Measurements from ENCODE around the gene AAK1.

The AAK1 gene

DNA sequence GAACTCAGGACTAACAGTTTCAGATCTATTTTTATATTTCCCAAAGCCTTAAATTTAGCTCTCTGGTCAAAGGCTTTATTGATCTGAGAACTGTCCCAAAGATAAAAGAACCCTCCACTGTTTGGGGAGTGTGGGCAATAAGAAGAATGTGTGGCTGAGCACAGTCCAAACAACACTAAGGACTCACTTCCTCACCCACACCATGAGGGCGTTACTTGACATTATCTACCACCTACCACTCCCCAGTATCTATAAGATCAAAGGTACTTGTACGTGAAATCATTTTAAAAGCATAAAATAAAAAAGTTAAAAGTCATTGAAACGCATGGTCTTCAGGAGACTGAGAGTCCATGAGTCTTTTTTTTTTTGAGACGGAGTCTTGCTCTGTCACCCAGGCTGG is 151.7 kb downstream of the AAK1 start:
- no peak for DNase-seq (ENCODE audit: low read depth)

DNA sequence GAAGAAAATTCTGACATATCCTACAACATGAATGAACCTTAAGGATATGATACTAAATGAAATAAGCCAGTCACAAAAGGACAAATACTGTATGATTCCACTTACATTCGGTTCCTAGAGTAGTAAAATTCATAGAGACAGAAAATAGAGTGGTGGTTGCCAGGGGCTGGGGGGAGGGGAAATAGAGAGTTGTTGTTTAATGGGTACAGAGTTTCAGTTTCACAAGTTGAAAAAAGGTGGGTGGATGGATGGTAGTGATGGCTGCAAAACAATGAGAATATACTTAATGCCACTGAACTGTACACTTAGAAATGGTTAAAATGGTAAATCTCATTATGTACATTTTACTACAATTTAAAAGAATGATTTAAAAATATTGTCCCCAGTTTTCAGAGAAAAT is 153.1 kb downstream of the AAK1 start:
- DNase-seq (ENCODE audit: low read depth) = no peak

DNA sequence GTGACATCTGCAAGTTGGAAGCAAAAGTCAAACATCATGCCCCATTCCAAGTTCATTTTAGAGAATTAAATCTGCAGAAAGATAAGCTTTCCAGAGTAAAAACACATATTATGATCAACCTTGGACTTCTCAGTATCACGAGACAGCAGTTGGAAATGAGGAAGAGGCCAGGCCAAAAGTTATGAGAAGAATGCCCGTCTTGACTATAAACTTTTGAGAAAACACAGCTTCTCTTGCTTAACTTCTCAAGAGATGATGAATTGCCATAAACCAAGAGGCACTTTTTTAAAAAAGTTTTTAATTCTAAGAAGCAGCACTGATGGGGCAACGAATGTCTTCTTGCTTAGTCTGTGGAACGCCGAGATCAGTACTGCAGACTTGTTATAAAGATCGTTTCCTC is 153.7 kb downstream of the AAK1 start:
- DNase-seq (ENCODE audit: low read depth) = no peak

DNA sequence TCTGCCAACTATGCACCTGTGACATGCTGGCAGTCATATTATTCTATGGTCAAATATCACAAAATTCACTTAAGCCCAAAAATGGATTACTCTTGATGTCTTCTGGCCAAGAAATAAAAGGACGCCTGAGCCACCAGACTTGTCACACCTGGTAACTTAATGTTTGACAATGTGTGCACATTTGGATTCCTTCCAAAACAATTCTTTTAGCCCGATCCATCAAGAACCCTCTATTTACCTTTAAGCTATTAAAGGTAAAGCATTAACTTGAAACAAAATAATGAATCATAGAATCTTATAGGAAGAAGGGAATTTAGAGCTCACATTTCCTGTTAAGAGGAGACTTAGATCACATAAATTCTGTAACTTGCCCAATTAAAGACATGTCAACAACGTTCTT is 159.8 kb downstream of the AAK1 start:
- no peak for DNase-seq (ENCODE audit: low read depth)

DNA sequence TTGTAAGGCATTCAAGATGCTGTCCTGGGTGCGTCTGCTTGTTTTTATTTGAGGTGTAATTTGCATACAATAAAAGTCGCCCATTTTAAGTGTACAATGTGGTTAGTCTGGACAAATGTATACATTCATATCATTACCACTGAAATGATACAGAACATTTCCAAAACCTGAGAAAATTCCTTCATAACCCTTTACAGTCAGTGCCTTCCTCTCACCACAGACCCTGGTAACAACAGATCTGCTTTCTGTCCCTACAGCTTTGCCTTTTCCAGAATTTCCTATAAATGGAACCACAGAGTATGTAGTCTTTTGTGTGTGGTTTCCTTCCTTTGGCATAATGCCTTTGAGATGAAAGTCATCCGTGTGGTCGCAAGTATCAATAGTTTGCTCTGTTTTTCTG is 160.5 kb downstream of the AAK1 start:
- no peak for DNase-seq (ENCODE audit: low read depth)

GRCh38 chr2:69482471-69482870 is 161.1 kb downstream of the AAK1 start:
- no peak for DNase-seq (ENCODE audit: low read depth)

DNA sequence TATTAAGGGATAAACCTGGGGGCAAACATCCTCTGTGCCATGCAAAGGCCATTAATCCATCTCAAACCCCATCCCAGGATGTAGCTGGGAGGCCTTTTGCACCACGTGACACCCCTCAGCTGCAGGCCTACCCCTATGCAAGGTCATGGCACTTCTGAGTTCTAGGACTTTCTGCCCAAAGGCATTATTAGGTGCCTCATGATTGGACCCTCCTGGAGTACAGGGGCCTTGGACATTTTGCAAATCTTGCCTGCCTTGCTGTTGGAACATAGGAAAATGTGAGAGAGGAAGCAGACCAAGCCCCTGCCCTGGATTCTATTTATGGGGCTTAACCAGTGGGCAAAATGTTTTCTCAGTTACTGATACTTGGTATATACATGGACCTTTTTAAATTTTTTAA is 162.1 kb downstream of the AAK1 start:
- DNase-seq (ENCODE audit: low read depth) = no peak

GRCh38 chr2:69477627-69478026 is 165.9 kb downstream of the AAK1 start:
- DNase-seq (ENCODE audit: low read depth) = no peak

DNA sequence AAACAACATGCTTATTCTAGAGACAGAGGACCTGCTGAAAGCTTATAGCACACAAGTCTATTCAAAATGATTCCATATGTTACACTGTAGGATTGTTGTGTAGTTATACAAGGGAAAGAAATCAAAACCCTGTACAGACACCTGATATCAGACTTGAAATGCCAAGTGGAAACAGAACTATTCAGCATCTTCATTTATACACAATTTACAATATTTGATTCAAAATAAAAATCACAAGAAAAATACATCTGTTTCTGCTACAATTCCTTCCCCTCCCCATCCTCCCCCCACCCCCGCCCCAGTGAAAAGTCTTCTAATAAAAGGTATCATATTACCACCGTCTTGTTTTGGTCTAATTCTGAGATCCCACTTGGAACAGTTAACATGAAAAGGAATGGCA is 168.9 kb downstream of the AAK1 start:
- no peak for DNase-seq (ENCODE audit: low read depth)

- DNase-seq (ENCODE audit: low read depth) = no peak
Measured at GRCh38 chr2:69471793-69472192, 171.7 kb downstream of the AAK1 start.

DNA sequence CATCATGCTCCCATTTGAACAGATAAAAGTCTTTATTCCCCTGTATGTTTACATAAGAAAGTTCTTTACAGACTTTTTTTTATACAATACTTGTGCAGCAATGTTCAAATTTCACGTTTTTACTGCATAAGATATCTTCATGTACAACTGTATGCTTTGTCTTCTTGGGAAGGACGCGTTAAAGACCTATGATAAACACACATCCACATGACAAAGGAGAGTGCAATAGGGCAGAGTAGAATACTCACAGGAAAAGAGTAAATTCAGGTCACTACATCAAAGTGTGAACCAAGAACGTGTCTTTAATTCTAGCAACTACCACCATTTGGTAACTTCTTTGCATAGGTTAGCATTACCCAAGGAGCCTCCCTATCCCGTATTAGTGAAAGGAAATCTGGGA is 172.6 kb downstream of the AAK1 start:
- no peak for DNase-seq (ENCODE audit: low read depth)

DNA sequence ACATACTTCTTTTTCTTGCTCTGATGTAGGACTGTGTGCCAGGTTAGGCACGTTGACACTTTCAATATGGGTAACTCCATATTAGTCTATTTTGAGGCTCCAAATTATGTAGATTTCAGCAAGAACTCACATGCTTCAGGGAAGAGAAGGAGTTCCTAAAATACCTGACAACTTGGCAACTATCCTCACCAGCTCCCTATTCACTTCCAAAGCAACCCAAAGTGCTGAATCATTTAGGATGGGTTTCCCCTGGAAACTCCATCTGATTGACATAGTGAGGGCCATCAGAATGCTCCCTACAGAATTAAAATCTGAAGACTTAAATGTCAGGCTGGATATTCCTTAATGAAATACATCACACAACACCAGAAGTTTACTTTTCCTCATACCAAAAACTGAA is 173.8 kb downstream of the AAK1 start:
- no peak for DNase-seq (ENCODE audit: low read depth)

DNA sequence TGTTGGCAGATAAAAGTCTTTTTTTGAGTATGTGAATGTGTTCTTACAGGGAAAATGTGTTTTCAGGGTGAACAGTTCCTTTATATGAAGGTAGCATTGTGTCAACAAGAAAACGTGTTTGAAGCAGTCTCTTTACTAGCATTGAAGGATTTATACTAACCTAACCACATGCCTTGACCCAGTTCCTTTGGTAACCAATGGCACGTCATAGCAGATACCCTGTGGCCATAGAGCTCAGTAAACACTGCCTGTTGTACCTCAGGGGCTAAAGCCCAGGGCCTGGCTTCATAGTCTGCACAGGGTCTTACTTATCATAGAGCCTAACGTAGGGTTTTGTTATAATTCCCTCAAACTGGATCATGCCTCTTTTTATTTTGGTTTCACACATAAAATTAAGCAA is 174.2 kb downstream of the AAK1 start:
- no peak for DNase-seq (ENCODE audit: low read depth)

DNA sequence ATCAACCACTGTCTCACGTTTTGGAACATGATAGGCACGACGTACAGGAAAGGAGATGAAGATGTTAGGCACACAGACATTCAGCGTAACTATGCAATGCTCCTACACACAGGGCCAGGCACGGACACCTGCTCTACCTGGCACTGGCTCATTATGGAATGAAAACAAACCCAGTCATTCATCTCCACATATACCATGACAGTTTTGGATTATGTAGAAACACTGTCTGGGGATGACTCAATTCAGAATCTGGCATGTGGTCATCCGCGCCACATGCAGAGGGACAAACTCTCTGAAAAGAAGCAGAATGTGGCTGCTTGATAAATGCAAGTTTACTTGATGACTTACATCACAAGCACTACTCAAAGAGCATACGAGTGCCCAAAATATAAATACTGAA is 176.8 kb downstream of the AAK1 start:
- no peak for DNase-seq (ENCODE audit: low read depth)

- DNase-seq (ENCODE audit: low read depth) = no peak
Measured at GRCh38 chr2:69465513-69466456, 177.8 kb downstream of the AAK1 start.

GRCh38 chr2:69464575-69464974 is 179.0 kb downstream of the AAK1 start:
- DNase-seq (ENCODE audit: low read depth) = peak; percentile 22

- DNase-seq (ENCODE audit: low read depth) = no peak
Measured at GRCh38 chr2:69462780-69463179, 180.8 kb downstream of the AAK1 start.

DNA sequence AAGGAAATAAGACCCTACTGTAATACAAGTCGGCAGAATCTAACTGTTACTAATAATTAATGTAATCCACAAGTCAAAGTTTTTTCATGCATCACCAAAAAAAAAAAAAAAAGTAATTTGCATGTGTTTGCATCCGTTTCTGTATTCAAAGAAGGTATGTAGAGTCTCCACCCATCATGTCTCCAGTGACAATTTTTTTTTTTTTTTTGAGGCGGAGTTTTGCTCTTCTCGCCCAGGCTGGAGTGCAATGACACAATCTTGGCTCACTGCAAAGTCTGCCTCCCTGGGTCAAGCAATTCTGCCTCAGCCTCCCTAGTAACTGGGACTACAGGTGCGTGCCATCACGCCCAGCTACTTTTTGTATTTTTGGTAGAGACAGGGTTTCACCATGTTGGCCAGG is 182.1 kb downstream of the AAK1 start:
- DNase-seq (ENCODE audit: low read depth) = no peak

DNA sequence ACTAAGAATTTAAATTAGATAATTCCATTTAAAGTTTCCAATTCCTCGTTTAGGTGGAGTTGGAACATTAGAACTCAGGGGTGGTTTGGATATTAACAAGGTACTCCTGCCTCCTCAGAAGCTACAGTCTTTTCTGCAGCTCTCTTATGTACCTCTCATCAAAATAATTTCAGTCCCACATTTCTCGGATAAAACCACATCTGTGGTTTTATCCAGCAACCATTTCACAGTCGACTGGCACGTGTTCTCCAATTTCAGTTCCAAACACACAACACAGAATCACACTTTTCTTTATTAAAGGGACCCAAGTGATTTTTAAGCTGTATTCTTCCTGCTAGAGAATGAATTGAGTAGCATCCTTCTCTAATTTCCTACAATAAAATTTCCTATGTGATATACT is 183.6 kb downstream of the AAK1 start:
- no peak for DNase-seq (ENCODE audit: low read depth)

DNA sequence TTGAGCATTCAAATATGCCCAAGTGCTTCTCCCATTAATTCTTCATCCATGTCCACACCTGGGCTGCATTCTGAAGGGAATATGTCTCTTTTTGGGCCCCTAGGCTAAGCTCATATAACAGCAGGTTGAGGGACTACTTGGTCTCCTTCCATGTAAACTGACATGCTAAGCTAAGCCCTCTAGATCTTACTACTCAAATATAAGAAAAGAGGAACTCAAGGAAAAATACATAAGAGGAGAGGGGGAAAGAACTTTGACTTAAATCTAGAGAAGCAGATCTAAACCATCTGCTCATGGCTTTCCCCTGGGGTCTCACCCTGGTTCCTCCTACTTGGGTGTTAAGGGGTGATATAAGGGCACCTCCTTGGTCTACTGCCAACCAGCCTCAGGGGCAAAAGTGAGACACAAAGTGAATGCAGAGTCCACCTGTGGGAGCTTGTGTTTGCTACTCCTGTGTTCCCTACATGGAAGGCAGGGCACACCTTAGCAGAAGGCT is 186.5 kb downstream of the AAK1 start:
- DNase-seq (ENCODE audit: low read depth) = no peak

DNA sequence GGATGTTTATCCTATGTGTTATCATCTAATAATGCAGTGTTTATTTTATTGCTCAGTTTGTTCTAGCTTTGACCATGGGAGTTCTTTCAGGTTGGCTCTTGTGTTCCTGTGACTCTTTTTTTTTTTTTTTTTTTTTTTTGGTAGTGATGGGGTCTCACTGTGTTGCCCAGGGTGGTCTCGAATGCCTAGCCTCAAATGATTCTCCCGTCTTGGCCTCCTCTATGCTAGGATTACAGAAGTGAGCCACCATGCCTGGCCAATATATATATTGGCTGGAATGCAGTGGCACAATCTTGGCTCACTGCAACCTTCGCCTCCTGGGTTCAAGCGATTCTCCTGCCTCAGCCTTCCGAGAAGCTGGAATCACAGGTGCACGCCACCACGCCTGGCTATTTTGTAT is 187.4 kb downstream of the AAK1 start:
- no peak for DNase-seq (ENCODE audit: low read depth)

DNA sequence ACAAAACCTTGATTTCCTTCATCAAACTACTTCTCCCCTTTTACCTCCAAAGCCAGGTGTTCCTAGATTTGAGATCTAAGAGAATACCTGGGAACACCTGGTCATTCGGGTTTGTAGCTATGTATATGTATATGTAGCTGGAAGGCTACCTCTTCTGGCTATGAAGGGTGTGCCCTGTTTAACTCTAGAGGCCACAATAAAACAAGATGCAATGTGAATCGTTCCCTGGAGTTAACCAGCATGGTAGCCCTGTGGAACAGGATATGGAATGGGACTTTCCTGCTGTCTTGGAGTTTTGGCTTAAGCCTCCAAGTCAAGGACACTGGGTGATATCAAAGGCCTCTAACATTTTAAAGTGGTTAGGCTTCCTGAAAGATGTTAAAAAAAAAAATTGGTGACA is 188.6 kb downstream of the AAK1 start:
- no peak for DNase-seq (ENCODE audit: low read depth)

DNA sequence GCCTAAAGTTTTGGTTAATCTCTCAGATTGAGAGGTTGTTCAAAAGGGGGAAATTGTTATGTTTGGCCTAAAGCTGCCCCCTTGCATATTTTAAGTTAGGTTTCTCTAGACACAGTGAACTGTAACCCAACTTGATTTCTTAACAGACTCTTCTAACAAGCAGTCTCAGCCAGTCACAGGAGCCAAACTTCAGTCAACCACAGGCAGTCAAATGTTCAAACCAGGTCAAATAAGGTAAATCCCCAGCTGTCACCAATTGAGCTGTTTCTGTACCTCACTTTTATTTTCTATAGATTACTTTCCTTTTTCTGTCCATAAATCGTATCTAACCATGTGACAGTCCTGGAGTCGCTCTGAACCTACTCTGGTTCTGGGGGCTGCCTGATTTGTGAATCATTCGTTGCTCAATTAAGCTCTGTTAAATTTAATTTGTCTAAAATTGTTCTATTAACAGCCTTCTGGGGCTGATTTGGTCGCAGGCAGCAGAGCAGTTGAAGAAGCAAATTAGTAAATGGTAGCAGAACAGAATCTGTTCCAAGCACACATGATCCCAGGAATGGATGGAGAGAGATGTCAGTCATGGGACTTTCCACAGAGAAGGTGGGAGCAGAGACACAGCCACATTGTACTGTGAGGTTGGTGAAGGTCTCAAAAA is 189.9 kb downstream of the AAK1 start:
- no peak for DNase-seq (ENCODE audit: low read depth)

- DNase-seq (ENCODE audit: low read depth) = no peak
Measured at GRCh38 chr2:69452687-69453086, 190.9 kb downstream of the AAK1 start.
